NCI-H345 treated with DMSO at 0.1 percent for 48 hours (cell line): Measurements from ENCODE around the gene ATXN10.
"Not testable (repeated sequence)": the region's sequence is repeated elsewhere in the genome, so short reads cannot be mapped to it uniquely, and the experiment has no call there.

ENCODE experiments used
- DNase-seq: peaks from one replicate; lab custom pipeline; 2025; ENCODE audit not compliant: unreplicated experiment; lab: John Stamatoyannopoulos, UW

The ATXN10 gene

DNA sequence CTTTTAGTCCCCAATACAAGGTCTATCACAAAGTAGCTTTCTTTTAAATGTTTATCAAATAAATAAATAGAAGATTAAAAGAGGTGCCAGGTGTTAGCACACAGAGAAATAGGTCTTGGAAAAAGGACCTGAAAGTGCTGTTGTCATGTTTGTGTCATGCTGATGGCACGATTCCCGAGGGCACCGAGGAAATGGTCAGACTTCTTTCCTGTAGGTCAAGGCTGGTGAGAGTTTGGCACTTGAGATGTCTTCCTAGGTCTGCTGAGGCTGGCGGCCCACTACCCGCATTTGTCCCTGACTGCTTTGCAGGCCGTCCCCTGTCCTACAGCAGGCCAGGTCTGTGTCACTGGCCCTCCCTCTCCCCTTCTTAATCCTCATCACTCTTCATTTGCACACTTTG is 112.1 kb downstream of the ATXN10 start:
- no peak for DNase-seq

DNA sequence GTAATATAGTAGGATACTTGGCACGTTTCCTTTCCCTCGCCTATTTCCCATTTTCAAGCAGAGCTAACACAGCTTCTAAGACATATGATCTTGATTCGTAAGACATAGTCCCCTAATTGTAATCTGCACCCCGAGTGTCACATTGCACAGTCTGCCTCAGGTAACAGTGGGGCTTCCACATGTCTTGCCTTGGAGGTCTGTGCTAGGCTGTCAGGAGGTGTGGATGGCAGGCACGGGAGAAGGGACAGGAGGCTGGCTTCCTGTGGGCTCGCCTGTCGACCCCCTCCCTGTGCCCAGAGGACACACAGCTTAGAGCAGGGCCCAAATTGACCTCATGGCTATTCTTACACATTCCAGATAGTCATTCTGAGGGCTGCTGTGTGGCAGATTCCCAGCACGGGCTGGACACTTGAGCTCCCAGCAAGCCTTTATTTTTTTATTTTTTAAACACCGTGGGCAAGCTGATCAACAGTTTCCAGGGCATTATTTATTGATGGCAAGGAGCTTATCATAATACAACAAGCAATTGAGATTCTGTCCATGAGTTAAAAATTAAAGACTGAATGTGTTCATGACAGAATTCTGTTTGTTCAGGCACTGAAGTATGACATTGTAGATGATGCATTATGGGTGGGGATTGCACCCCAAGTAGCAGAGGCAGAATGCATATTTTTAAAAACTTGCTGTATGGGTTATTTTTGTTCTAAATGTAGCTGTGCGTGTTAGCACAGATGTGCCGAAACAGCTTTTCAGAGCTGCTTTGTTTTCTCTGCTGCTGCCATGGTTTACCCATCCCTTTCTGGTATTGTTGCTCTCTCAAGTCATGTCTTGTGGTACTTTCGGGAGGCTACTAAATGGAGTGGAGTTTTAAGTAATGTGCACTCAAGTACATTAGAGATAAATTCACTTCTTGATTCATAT is 113.0 kb downstream of the ATXN10 start:
- DNase-seq = no peak

DNA sequence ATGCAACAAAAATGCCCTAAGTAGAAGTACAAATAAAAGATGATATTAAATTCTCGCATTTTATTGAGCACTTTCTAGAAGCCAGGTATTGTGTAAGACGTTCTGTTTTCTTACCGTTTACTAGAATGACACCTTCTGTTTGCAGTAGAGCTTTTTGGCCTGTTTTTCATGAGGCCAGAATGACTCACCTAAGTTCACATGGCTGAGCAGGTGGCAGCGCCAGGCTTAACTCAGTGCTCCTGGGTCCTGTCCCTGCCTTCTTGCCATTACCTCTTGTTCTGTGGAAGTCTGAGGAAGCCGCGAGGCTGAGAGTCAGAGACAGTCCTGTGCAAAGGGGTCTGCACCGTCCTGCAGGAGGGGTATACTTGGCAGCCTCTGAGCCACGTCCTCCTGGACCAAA is 113.8 kb downstream of the ATXN10 start:
- no peak for DNase-seq

DNA sequence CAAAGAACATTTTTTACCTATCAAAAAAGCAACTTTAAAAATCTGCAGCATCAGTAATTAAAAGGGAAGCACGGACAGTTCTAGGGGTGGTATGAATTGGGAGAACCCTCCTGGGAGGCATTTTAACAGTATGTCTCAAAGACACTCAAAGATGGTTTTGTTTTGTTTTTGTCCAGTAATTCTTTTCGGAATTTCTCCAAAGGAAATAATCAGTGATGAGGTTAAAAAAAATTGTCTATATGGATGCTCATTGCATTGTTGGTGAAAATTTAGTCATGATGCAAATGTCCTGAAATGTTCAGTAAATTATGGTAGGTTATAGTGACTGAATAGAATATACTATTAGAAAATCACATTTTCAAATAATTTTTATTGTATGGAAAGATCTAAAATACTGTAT is 115.1 kb downstream of the ATXN10 start:
- DNase-seq = no peak

DNA sequence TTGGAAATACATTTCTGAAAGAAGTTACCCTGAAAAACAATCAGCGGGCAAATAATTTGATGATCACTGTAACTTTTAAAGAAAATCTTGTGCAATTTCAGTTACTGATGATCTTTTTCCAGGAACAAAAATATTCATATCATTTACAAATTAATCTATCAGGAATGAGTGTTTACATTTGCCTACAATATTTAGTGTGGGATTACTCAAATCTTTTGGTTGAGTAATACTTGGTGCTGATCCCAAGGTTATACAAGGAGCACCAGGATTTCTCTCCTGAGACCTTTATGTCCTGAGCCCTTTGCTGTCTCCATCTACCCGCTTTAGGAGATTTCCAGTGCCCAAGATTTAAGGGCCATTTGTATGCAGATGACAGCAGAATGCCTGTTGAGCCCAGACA is 116.1 kb downstream of the ATXN10 start:
- DNase-seq = no peak

DNA sequence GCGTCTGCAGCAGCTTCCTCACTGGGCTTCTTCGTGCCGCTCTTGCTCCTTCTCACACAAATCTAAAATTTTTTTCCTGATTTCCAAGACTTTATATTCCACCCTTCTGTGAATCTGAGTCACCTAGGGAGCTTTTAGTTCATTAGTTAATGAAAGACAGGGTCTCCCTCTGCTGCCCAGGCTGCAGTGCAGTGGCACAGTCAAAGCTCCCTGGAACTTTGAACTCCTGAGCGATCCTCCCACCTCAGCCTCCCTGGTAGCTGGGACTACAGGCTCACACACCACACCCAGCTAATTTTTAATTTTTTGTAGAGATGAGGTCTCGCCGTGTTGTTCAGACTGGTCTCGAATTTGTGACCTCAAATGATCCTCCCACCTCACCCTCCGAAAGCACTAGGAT is 116.9 kb downstream of the ATXN10 start:
- DNase-seq = no peak

DNA sequence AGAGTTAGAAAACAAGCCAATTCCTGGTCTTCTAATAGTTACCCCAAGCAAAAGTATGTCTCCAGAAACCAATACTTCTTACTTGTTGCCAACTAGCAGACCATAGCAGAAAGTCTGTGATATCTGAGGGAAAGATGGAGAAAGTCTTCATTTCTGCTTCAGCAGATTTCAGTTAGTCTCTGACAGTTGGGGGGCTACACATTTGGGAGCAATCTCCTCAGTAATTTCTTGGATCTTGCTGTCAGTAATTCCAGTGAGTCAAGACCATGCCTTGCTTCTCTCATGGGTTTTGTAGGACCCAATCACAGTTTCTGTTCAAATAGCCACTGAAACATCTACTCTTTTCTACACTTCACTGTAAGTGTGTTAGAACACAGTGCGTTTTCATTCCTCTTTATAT is 118.8 kb downstream of the ATXN10 start:
- DNase-seq = no peak

DNA sequence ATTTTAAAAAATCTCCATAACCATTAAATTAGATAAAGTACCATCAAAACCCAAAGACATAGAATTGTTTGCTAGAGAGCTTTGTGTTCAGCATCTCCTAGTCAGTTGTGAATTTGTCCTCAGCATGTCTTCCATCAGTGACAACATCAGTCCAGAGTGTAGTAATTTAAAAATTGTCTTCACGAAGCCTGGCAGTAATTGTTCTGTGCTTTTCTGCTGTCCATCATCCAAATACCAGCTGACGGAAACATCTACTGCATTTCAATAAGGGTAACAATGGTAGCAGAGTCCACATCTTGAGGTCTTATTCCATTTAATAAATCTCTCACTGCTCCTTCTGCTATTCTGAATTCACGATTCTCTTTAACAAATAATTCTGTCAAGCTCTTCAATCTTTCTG is 121.5 kb downstream of the ATXN10 start:
- DNase-seq = no peak

DNA sequence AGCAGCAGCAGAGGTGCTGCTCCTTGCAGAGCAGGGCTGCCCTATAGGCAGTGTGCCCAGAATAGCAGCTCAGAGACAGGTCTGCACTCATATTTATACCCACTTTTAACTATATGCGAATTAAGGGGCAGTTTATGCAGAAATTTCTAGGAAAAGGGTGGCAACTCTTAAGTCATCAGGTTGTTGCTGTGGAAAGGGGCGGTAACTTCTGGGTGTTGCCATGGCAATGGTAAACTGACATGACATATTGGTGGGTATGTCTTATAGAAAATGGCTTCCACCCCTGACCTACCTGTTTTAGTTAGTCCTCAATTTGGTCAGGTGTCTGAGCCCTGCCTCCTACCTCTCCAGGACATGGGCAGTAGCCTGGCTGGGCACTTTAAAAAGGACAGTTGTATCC is 122.3 kb downstream of the ATXN10 start:
- DNase-seq = no peak

DNA sequence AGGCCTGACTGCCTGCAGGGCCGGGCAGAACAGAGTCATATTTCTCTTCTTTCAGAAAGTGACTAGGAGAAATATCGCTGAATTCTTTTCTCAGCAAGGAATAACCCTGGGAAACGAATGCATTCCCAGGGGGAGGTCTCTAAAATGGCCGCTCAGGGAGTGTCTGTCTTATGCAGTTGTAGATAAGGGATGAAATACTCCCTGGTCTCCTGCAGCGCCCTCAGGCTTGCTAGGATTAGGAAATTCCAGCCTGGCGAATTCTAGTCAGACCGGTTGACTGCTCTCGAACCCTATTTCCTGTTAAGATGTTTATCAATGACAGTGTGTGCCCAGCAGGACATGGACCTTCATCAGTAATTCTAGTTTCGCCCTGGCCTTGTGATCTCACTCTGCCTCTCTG is 124.4 kb downstream of the ATXN10 start:
- DNase-seq = not testable (repeated sequence)

DNA sequence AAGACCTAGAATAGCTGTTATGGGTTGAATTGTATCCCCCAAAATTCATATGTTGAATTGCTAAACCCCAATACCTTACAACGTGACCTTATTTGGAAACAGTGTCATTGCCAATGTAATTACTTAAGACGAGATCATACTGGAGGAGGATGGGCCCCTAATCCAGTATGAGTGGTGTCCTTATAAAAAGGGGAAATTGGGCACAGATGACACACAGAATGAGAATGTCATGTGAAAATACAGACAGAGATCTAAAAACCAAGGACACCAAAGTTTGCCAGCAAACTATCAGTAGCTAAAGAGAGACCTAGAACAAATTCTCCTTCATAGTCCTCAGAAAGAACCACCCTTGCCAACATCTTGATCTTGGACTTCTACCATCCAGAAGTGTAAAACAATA is 127.7 kb downstream of the ATXN10 start:
- no peak for DNase-seq

DNA sequence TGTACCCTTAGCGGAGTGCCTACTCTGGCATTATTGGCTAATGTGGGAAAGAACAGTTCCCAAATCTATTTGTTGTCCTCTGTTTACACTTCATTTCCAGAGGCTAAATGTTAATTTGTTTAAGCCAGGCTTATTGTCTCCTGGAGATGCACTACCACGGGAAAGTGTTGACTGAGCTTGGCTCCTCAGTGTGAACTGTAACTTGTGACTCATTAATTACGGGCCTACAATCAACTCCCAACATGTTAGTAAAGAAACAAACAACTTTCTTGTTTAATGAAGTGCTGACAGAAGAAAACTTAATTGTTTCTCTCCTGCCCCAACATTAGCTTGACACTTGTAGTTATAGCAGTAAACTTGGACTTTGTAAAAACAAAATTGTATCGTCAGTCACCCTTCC is 130.4 kb downstream of the ATXN10 start:
- DNase-seq = no peak

DNA sequence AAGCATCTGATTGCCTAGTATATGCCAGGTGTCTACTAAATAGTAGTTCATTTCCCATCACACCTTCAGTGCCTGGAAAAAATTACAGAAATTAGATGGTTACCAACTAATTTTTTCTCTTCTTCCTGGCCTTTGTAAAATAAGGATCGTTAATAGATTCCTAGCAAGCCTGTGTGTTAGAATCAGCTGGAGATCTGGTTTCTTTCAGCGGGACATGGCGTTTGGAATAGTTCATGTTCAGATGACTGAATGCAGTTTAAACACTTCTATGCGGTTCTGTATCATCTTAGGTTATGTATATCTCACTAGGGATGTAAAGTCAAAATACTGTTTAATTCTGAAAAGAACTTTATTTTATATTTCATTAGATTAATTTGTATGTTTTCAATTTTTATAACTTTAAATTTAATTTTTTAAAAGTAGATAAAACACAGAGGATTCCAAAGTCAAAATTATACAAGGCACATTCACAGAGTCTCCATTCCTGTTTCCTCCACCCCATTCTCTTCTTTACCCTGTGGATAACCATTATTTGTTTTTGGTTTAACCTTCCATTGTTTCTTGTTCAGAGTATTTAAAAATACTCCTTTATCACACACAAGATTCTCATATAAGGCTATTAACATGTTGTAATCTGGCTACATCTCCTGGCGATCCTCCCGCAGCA is 132.8 kb downstream of the ATXN10 start:
- DNase-seq = no peak

DNA sequence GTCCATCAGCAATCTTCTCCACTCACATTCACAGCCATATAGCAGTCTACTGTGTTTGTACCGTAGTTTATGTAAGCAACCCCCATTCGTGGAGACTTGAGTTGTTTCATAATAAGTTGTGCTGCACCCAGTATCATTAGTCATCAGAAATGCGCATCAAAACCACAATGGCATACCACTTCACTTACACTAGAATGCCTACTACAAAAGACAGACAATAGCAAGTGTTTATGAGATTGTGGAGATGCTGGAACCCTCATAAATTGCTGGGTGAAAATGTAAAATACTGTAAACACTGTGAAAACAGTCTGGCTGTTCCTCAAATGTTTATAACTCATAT is 133.3 kb downstream of the ATXN10 start:
- DNase-seq = no peak

DNA sequence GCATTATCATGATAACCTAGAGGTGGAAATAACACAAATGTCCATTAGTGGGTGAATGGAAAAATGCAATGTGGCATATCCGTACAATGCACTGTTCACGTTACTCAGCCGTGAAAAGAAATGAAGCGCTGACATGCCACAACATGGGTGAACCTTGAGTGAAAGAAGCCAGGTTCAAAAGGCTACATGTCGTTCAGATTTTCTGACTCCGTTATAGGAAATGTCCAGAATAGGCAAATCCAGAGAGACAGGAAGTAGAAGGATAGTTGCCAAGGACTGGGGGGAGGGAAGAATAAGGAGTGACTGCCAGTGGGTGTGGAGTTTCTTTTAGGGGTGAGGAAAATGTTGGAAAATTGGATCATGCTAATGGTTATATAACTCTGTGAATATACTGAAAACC is 133.8 kb downstream of the ATXN10 start:
- no peak for DNase-seq

DNA sequence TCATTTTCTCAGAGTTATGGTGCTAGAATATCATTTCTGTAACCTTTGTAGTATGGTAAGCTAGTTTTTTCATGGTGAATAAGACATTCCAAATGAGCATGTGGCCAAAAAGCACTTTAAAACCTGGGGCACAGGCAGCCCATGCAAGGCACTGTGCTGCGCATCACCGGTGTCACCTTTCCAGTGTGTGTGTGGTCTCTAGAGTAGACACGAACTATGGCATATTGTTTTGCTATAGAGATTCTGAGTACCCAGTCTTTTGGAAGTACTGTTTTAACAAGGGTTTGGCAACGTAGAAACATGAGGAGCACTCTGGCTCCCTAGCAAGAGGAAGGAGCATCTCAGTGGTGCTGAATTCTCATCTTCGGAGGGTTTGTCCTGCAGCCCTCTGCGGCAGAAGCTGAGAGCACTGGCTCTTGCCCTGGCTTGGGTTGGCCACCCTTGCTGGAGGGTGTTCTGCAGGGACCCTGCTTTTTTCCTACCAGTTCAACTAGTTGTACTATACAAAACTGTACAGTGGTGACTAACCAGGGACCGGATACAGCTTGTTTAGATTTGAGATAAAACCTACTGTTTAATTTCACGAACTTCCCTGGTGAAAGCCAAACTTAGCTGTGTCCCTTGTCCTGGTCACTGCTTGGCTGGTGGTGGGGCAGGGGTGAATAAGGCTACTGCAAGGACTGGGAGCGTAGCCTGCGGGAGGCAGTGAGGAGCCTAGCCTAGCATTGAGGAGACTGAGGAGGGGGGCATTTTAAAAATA is 135.7 kb downstream of the ATXN10 start:
- no peak for DNase-seq

DNA sequence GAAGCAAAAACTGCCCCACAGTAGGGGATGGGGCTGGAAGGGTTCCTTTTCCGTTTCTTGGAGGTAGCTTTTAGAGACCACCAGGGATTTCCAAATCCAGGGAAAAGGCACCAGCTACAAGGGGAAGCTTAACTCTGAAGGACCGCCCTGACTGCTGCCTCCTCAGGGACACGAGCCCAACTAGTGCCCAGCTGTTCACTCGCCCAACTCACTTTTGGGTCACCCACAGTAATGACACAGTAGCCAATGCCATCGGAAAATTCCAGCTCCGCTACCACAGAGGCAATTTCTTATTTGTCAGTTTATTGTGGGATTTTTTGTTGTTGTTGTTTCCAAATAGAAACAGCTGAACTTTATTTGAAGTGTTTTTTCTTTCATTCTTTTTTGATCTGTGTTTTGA is 141.3 kb downstream of the ATXN10 start:
- no peak for DNase-seq

DNA sequence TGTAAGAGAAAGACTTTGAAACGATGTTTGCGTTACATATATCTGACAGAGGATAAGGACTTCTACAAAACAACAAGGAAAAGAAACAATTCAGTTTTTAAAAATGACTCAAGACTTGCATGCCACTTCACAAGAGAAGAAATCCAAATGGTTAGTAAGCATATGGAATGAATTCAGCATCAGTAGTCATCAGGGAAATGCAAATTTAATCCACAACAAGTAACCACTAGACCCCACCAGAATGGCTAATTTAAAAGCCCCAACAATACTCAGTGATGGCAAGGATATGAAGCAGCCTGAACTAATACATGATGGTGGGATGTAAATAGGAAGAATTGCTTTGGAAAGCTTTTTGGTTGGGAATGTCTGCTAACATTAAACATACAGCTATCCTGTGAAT is 142.6 kb downstream of the ATXN10 start:
- no peak for DNase-seq

DNA sequence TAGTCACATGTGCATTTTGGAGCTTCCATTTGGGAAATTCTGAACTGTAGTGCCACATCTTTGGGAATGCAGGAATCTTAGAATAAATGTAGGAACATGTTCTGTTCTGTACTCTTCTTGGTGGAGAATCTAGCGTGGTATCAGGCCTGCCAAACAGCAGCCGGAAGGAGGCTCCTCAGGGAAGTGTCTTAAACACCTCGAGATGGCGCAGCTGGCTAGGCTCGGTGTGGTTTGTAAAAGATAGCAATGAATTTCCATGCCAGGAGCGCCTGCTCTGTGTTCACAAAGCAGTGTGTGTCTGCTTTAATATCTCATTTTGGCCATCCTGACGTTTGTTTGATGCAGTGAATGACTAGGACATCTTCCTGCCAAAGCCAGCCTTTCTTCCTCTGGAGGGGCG is 145.1 kb downstream of the ATXN10 start:
- no peak for DNase-seq

DNA sequence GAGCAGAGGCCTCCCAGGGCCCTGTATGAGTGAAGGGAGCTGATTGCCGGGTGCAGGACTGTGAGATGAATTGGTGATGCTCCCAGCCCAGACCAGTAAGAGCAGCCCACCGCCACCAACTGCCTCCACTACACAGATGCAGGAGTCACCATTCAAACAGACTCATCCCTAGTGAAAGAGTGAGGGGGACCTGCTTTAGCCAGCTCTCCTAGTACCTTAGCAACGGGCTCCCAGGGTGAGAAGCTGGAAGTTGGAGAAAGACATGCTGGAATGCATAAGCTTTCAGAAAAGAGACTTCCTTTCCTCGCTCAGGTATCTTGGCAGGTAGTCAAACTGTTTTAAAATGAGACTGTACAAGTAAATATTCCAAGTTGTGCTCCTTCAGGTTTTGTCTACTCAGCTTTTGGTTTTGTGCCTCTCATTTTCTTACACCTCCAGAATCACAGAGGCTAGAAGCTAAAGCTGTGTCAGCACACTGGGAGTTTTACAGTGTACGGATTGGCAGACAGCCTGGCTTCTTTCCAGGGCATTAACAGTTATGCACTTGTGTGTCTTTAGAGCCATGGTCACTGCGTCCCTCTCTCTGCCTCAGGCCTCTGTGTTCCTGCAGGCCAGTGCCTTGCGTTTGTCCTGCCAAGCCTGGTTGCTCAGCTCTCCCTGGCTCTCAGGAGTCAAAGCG is 146.2 kb downstream of the ATXN10 start:
- no peak for DNase-seq

DNA sequence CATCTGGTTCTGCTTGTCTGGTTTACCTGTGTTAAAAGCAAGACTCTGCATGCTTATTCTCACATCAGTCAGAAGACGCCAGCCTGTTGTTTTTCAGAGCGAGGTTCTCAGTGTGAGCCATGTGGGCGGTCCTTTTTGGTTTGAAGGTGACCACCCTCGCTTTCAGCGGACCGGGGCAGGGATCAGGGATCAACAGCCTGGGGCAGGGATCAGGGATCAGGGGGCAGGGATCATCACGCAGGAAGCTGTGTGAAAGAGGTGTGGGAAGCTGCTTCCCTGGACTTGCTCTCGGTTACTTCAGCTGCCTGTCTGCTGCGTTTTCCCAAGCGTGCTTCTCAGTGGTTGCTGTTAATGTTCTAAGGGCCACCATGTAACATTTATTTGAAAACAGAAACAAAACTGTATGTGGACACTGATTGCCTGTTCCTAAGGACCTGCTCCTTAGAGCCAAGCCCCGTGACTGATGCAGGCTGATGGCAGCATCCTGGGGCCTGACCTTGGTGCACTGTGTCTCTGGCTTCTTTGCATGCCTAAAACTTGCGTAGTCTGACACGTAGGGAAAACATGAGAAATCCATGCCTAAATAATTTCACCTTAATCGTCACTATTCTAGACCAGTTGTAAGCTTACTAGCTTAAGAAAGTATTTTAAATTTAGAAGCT is 146.9 kb downstream of the ATXN10 start:
- no peak for DNase-seq
